ENCODE measurements around the gene HASPIN. TPM values are rescaled to one million over a fixed set of nuclear protein-coding genes. Genes with fewer than 3 reads are reported as not detected.
A peak's percentile ranks its signal among the peaks of the same experiment; 100 is the strongest.

The HASPIN gene
- total and polyA plus RNA-seq, 2 of the 13 experiments (the other 11 are each of a cell fraction or from before 2014, with no cell fraction given): 2.7 to 8.1 TPM

DNA sequence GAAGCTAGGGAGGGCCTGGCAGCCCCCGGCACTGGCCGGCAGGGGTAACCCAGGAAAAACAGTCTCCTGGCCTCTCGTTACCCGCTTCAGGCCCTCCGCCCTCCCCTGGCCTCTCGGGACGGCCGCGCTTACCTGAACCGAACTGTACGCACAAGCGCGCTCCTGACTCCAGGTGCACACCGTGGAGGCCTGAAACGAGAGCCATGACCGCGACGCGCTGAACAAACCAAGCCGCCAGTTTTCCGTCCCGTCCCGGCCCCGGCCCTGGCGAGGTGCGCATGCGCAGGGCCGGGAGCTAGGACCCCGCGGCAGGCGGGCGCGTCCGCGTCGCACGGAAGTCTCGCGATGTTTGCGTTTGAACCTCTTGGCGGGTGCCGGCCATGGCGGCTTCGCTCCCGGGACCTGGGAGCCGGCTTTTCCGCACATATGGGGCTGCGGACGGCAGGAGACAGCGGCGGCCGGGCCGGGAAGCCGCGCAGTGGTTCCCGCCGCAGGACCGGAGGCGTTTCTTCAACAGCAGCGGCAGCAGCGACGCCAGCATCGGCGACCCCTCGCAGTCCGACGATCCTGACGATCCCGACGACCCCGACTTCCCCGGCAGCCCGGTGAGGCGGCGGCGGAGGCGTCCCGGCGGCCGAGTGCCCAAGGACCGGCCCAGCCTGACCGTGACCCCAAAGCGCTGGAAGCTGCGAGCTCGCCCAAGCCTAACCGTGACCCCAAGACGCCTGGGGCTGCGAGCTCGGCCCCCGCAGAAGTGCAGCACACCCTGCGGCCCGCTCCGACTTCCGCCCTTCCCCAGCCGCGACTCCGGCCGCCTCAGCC lies at the start of gene HASPIN (continued):
- TF ChIP-seq ZNF496 (CRISPR knock-in tag; IDR thresholded peaks at IDR 0.05; ENCODE audit: insufficient replicate concordance): no peak
- TF ChIP-seq KAT2B (IDR thresholded peaks at IDR 0.05; ENCODE audit: borderline replicate concordance, low read depth, low read length): no peak
- 0 out of 2 replicates have a peak, but pooled peaks have one; percentile 51 for TF ChIP-seq ZNF296 (CRISPR knock-in tag; conservative IDR thresholded peaks at IDR 0.05)
- TF ChIP-seq SIN3B (IDR thresholded peaks at IDR 0.05; ENCODE audit: low read length): peak; percentile 96
- TF ChIP-seq SNAPC4 (CRISPR knock-in tag; IDR thresholded peaks at IDR 0.05): peak; percentile 75; the same call in 1 of the 2 replicates
- TF ChIP-seq TBX2 (CRISPR knock-in tag; IDR thresholded peaks at IDR 0.05; ENCODE audit: borderline replicate concordance): peak; percentile 68
- peak; percentile 47; the same call in 1 of the 2 replicates for TF ChIP-seq ZNF468 (CRISPR knock-in tag; IDR thresholded peaks at IDR 0.05)
- 0 out of 2 replicates have a peak, but pooled peaks have one; percentile 60 for TF ChIP-seq ZNF775 (CRISPR knock-in tag; IDR thresholded peaks at IDR 0.05; ENCODE audit: borderline replicate concordance)
- peak; percentile 90 for TF ChIP-seq DMAP1 (CRISPR knock-in tag; IDR thresholded peaks at IDR 0.05)
- no peak for TF ChIP-seq NONO (IDR thresholded peaks at IDR 0.05)
- peak; percentile 96 for TF ChIP-seq NONO (CRISPR knock-in tag; conservative IDR thresholded peaks at IDR 0.05)
- TF ChIP-seq, protein P1, sequence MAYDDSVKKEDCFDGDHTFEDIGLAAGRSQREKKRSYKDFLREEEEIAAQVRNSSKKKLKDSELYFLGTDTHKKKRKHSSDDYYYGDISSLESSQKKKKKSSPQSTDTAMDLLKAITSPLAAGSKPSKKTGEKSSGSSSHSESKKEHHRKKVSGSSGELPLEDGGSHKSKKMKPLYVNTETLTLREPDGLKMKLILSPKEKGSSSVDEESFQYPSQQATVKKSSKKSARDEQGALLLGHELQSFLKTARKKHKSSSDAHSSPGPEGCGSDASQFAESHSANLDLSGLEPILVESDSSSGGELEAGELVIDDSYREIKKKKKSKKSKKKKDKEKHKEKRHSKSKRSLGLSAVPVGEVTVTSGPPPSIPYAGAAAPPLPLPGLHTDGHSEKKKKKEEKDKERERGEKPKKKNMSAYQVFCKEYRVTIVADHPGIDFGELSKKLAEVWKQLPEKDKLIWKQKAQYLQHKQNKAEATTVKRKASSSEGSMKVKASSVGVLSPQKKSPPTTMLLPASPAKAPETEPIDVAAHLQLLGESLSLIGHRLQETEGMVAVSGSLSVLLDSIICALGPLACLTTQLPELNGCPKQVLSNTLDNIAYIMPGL (CRISPR knock-in tag; IDR thresholded peaks at IDR 0.05; ENCODE audit: borderline replicate concordance in 1 of 2, low read depth in 1 of 2): peak; percentile 93 to 94
- TF ChIP-seq ATF4 (CRISPR knock-in tag; IDR thresholded peaks at IDR 0.05): peak in 1 of 2 experiments; percentile 61; a peak in 1 of 4 replicates
- TF ChIP-seq, protein P2, sequence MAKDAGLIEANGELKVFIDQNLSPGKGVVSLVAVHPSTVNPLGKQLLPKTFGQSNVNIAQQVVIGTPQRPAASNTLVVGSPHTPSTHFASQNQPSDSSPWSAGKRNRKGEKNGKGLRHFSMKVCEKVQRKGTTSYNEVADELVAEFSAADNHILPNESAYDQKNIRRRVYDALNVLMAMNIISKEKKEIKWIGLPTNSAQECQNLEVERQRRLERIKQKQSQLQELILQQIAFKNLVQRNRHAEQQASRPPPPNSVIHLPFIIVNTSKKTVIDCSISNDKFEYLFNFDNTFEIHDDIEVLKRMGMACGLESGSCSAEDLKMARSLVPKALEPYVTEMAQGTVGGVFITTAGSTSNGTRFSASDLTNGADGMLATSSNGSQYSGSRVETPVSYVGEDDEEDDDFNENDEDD (CRISPR knock-in tag; IDR thresholded peaks at IDR 0.05; ENCODE audit: borderline replicate concordance): peak; percentile 99
- no peak for TF ChIP-seq MLLT10 (CRISPR knock-in tag; IDR thresholded peaks at IDR 0.05)
- TF ChIP-seq TCF12 (IDR thresholded peaks at IDR 0.05): no peak
- peak; percentile 73; the same call in 1 of the 2 replicates for TF ChIP-seq TCF12 (CRISPR knock-in tag; IDR thresholded peaks at IDR 0.05)
- TF ChIP-seq KAT7 (CRISPR knock-in tag; IDR thresholded peaks at IDR 0.05; ENCODE audit: borderline replicate concordance): peak; percentile 95; the same call in 1 of the 2 replicates
- TF ChIP-seq REL (CRISPR knock-in tag; conservative IDR thresholded peaks at IDR 0.05): peak; percentile 79

Measured in HepG2 (cell line).